ENCODE results near the gene INSYN1.

DNA sequence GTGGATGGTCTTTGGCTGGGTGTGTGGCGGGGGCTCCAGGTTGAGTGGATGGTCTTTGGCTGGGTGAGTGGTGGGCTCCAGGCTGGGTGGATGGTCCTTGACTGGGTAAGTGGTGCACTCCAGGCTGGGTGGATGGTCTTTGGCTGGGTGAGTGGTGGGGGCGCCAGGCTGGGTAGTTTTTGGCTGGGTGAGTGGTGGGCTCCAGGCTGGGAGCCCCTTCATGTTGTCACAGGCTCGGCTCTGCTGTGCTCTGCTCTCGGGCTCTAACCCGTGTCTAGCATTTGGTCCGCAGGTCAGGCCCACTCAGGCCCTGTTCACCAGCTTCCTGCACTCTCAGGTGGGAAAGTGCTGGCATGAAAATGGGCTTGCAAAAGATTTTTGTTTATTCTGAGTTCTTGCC is 43.9 kb downstream of the INSYN1 start:
- TF ChIP-seq, protein P1, sequence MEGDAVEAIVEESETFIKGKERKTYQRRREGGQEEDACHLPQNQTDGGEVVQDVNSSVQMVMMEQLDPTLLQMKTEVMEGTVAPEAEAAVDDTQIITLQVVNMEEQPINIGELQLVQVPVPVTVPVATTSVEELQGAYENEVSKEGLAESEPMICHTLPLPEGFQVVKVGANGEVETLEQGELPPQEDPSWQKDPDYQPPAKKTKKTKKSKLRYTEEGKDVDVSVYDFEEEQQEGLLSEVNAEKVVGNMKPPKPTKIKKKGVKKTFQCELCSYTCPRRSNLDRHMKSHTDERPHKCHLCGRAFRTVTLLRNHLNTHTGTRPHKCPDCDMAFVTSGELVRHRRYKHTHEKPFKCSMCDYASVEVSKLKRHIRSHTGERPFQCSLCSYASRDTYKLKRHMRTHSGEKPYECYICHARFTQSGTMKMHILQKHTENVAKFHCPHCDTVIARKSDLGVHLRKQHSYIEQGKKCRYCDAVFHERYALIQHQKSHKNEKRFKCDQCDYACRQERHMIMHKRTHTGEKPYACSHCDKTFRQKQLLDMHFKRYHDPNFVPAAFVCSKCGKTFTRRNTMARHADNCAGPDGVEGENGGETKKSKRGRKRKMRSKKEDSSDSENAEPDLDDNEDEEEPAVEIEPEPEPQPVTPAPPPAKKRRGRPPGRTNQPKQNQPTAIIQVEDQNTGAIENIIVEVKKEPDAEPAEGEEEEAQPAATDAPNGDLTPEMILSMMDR (IDR thresholded peaks at IDR 0.05): no peak
- TF ChIP-seq POLR2A (IDR thresholded peaks at IDR 0.05) (no peak), EP300 (IDR thresholded peaks at IDR 0.05) (no peak), POLR2AphosphoS5 (IDR thresholded peaks at IDR 0.05) (no peak)
